HL-60 (cell line): ENCODE measurements around the gene PUS1.

ENCODE experiments used
- CTCF ChIP-seq: IDR thresholded peaks from one replicate; pipeline ENCODE4 v1.5.1; 2011; ENCODE audit warnings: low read length, control low read depth, inconsistent platforms; ENCODE audit not compliant: insufficient read depth
- GABPA ChIP-seq: IDR thresholded peaks from 2 replicates; pipeline ENCODE4 v1.6.1; 2012; ENCODE audit warnings: low read depth
- POLR2AphosphoS5 ChIP-seq: IDR thresholded peaks from 2 replicates; pipeline ENCODE4 v1.6.1; 2012; ENCODE audit warnings: low read depth

- TF ChIP-seq CTCF (no peak), POLR2AphosphoS5 (no peak), GABPA (no peak)
Observed at GRCh38 chr12:131909752-131910219, 19.3 kb upstream of the PUS1 start.
